GM15510 (cell line): ENCODE results near the gene DERA.

Source experiments
- POLR2A ChIP-seq: IDR thresholded peaks from 3 replicates; pipeline ENCODE4 v1.6.1; 2011; ENCODE audit warnings: borderline replicate concordance; ENCODE audit not compliant: insufficient read length; ENCODE audit errors: extremely low read depth

The DERA gene

DNA sequence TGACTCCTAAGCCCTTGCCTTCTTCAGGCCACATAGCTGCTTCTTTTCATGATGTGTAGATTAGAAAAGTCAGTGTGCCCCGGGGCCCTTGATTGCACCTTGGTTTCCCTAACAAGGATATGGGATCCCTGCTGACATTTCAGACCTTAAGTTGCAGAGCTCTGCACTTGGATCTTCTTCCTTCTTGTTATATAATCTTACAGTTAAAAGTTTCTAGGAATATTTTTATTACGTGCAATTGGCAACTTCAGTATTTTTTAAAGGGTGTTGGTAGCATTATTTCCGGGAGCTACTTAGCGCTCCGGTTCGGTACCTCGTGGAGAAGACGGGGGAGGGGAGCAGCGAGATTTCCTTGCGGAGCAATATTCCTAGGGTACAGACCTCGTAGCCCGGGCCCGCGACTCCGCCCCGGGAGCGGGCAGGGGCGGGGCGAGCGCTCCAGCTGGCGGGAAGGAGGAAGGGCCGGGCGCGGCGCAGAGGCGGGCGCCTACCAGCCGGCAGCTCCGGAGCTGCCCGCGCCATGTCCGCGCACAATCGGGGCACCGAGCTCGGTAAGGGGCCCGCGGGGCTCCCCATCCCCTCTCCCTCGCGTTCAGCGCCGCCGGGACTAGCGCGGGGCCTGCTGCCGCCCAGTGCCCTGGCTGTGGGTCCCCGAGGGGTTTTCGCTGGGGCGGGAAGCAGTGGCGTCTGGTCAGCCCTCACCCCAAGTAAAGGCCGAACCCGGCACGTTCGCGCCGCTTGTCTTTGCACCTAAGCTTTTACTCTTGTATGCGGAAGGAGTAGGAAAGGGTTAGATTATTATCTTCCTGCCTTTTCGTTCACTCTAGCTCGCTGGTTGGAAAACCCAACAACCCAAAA is at the start of gene DERA:
TSS of gene DERA (plus strand) at position 469 of the 858 bp plus-strand sequence. CDS start at position 521, 52 bp downstream.
- TF ChIP-seq POLR2A, result peak; percentile 89

DNA sequence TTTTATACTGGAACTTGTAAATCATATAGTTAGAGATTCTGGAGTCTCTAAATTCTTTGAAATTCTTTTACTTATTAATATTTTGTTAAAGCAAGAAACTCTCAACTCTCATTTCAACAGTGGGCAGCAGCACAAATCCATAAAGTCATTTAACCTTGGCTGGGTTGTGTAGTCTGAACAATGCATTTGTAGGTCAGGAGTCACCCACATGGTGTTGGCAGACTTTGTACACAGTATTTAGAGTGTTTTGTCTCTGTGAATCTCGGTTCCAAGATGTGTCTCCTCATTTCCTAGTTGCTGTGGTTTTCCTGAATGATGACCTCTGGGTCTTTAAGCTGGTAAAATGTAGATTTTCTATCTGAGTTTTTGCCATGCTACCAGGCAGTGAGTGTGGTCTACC is 49.7 kb upstream of the DERA start:
- no peak for TF ChIP-seq POLR2A

DNA sequence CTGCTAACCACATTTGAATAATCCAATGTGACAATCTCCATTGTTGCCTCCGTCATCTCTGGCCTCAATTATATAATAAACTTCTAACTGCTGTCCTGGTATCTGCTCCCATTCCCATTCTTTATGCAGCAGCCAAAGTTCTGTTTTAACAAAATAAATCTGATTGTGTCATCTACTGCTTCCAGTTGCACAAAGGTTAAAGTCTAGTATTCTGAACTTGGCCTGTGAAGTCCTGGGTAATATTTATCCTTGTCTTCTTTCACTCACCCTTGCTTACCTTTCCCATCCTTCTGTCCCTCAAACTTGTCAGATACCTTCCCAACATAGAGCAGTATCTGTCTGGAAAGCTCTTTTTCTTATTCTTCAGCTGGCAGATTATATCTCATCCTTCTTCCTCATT is 48.3 kb upstream of the DERA start:
- no peak for TF ChIP-seq POLR2A

DNA sequence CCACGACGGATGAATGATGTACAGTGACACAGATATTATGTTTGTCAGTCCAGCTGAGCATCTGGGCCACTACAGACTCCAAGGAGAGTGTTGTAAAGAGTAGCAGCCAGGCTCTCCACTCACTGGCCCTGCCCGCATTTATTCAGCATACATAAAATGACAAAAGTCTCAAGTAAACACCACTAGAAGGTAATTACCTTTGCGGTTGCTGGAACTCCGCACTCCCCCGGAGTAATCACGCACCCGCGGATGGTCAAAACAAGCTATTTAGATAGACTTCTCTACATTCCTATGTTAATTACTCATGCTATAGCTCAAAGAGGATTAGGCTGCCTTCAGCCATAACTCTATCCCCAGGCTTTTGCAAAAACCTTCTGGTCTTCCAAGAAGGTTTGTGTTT is 47.8 kb upstream of the DERA start:
- no peak for TF ChIP-seq POLR2A

DNA sequence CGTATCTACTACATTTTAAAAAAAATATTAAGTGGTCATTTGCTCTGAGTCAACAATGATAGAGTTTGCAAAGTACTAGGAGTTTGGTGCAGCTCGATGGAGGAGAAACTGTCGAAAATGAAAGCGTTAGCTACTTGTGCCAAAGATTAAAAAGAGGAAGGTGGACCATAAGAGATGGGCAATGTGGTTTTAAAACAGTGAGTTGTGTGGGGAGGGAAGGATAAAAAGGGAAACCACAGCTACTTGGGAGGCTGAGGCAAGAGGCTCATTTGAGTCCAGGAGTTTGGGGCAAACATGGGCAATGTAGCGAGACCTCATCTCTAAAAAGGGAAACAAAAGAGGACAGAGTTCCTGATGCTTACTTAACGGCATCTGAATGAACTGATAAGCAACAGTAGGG is 47.1 kb upstream of the DERA start:
- no peak for TF ChIP-seq POLR2A

DNA sequence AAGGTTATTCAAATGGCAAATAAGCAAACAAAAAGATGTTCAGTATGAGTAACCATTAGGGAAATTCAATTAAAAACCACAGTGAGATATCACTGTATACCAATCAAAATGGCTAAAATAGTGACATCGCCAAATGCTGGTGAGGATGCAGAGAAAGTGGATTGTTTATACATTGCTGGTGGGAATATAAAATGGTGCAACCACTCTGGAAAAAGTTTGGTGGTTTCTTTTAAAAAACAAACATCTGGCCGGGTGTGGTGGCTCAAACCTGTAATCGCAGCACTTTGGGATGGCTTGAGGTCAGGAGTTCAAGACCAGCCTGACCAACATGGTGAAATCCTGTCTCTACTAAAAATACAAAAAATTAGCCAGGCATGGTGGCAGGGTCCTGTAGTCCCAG is 42.9 kb upstream of the DERA start:
- no peak for TF ChIP-seq POLR2A

DNA sequence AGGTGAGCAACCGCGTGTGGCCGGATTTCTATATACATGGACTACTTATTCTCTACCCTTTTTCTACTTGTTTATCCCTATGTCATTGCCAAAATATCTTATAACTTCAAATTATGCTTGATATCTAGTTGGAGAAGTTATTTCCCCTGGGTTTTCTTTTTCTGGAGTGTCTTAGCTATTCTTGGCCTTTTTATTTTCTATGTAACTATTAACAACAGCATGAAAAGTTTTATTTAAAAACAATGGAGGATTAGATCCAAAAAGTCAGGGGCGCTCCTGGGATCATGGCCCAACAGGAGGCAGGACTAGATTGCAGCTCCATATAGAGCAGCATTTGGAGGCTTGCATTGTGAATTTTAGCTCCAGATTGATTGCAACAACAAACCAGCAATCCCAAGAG is 37.6 kb upstream of the DERA start:
- TF ChIP-seq POLR2A, result no peak

DNA sequence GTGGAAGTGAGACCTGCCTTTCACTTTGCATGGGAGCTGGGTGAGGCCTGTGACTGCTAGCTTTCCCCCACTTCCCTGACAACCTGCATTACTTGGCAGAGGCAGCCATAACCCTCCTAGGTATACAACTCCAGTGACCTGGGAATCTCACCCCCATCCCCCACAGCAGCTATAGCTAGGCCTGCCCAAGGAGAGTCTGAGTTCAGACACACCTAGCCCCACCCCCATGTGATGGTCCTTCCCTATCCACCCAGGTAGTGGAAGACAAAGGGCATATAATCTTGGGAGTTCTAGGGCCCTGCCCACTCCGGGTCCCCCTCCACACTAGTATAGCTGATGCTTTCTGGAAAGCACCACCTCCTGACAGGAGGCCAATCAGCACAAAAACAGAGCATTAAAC is 35.3 kb upstream of the DERA start:
- no peak for TF ChIP-seq POLR2A

DNA sequence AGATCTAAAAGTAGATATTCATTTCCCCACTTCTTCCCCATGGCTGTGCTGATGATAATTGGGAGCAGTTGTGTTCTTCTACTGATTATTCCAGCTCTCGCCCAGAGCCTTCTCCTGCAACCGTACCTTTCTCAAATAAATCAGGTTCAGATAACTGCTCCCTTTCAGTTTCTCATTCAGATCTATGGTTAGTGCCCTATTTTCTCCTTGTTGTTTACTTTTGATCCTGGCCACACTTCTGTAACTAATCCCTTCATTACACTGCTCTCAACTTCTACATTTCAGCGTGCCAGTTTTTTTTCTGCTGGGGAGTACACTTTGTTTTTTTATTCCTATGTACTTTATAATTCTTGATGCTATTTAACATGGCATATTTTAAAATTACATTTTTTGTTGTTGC is 31.7 kb upstream of the DERA start:
- no peak for TF ChIP-seq POLR2A

DNA sequence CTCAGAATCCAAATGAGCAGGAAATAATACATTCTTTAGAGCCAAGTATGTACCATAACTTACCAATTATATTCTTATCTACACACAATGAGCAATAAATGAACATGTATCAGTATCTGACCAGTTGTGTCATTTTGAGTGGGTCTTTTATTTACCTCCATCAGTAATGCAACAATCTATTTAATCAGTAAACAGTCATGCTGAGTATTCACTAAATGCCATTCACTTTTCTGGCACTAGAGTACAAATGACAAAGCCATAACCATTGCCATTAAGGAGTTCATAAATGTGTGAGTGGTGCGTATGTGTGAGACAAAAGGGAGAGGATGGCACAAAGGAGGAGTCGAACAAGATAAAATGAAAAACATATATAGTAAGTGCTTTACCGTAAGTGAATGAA is 30.4 kb upstream of the DERA start:
- no peak for TF ChIP-seq POLR2A

DNA sequence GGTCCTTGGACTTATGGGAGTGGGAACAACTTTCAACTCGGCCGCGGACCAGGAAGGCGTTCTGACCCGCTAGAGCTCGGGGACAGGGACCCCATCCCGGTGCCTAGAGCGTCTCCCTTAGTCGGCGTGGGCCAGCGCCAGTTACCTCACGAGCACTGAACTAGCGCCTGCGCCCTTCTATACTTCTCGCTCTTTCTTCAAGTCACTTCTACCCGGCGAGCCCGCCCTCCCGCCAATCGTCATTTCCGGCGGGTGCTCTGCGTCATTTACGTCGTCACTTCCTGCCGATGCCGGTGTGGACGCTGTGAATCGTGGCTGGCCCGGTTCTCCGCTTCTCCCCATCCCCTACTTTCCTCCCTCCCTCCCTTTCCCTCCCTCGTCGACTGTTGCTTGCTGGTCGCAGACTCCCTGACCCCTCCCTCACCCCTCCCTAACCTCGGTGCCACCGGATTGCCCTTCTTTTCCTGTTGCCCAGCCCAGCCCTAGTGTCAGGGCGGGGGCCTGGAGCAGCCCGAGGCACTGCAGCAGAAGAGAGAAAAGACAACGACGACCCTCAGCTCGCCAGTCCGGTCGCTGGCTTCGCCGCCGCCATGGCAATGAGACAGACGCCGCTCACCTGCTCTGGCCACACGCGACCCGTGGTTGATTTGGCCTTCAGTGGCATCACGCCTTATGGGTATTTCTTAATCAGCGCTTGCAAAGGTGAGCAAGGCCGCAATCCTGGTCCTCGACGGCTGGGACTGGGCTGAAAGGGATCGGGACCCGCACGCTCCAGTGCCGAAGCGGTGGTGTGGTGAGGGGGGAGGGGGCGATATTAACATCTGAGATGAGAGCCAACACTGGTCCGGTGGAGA is 28.8 kb upstream of the DERA start, which contains the start of gene STRAP:
TSS of gene STRAP (plus strand) at position 270 of the 854 bp plus-strand sequence. CDS start at position 591, 321 bp downstream.
- peak; percentile 98 for TF ChIP-seq POLR2A

DNA sequence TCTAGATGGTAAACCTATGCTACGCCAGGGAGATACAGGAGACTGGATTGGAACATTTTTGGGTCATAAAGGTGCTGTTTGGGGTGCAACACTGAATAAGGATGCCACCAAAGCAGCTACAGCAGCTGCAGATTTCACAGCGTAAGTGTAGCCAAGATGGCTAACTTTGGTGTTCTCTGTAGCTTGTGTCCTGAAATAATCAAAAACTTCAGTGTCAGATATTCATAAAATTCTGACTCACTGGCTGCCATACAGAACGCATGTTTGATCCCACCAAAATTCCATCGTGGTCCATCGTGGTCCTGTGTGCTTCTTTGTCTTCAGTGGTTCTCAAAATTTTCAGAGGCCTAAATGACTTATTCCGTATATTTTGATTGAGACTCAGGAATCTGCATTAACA is 27.6 kb upstream of the DERA start:
- TF ChIP-seq POLR2A, result no peak

DNA sequence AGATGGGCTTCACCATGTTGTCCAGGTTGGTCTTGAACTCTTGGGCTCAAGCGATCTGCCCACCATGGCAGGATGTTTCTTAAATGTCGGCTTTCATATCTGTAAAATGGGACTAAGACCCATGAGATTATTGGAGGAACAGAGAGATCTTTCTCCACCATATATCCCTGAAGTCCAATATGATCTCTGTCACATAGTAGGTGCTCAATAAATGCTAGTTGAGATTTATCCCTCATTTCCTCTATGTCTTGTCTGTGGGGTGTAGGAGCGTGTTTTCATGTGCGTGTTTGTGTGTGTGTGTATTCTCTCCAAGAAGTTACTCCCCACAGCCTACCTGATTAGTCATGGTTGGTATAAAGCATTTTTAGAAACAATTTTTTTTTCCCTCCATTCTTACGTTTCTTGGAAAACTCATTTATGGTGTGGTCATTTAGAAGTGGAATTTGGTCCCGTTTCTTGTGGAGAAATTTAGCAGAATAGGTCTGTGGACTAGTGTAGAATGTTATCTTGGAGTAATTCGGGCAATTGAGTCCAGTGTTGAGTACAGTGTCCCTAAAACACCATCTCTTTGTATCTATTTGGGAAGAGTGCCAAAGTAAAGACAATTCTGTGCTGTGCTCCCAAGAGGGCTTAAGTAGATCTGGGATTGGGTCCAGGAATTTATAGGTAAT is 24.6 kb upstream of the DERA start:
- TF ChIP-seq POLR2A, result no peak

DNA sequence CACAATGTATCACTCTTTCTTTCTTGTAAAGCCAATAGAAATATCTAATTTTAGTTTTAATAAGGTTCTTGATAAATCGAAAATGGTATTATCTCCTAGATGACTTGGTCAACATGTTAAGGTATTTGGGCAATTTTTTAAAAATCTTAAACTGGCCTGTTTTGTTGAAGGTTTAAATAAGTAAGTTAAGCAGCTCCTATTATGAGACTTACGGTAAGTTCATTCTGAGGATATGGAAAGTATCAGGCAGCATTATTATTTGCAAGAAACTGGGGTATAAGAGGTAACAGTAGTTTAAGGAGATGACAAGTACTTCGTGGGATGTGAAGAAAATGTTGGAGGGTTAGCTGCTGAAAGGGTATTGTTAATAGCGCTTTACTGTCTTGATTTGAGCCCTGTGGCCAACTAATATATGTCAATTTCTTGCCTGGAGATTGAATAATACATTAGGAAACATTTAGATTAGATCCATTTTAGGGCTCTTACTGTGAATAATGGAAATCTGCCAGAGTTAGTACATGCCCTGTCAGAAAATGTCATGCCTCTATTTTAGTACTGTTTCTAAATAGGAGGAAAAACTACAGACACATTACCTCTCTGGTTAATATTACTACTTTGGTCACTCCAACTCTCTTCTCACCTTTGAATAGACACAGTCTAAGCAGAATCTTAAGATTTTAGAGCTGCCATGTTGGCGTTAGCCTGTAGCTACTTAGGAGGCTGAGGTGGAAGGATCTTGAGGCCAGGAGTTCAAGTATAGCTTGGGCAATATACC is 23.9 kb upstream of the DERA start:
- TF ChIP-seq POLR2A, result no peak
